GM23338 (cell line): ENCODE data around the gene LPP. TPM values are rescaled to one million over a fixed set of nuclear protein-coding genes. Genes with fewer than 3 reads are reported as not detected.

Source experiments
- ATAC-seq: fragments of 200-7000 bp; cut with Tn5 transposase; 3 replicates; pipeline ENCODE4 v1.9.1; 2020
- DNase-seq: peaks from one replicate; pipeline ENCODE4 v3.0.0-alpha.2; 2015; ENCODE audit warnings: low spot score
- H2AFZ ChIP-seq: fragments of 200-600 bp; sonication (generic); 2 replicates; pipeline ENCODE4 v1.8.0; 2016; ENCODE audit warnings: antibody characterized with exemption, mild to moderate bottlenecking, moderate library complexity
- H3F3A ChIP-seq: fragments of 200-600 bp; sonication (generic); replicated peaks from 2 replicates; pipeline ENCODE4 v1.8.0; 2017; ENCODE audit warnings: antibody characterized with exemption, mixed run types, low read depth
- H3K27ac ChIP-seq: fragments of 200-600 bp; sonication (generic); 2 replicates; pipeline ENCODE4 v1.6.1; 2016; ENCODE audit warnings: low read depth
- H3K27me3 ChIP-seq: fragments of 200-600 bp; sonication (generic); 2 replicates; pipeline ENCODE4 v1.8.0; 2016; ENCODE audit warnings: mild to moderate bottlenecking, mixed run types, moderate library complexity; ENCODE audit not compliant: insufficient read depth
- H3K36me3 ChIP-seq: fragments of 200-600 bp; sonication (generic); 2 replicates; pipeline ENCODE4 v1.8.0; 2016; ENCODE audit warnings: mild to moderate bottlenecking; ENCODE audit not compliant: insufficient read depth
- H3K4me1 ChIP-seq: fragments of 200-600 bp; sonication (generic); 2 replicates; pipeline ENCODE4 v1.8.0; 2016; ENCODE audit warnings: mild to moderate bottlenecking, moderate library complexity; ENCODE audit not compliant: insufficient read depth
- H3K4me2 ChIP-seq: fragments of 200-600 bp; sonication (generic); 2 replicates; pipeline ENCODE4 v1.7.1; 2017; ENCODE audit warnings: mixed run types
- H3K4me3 ChIP-seq: fragments of 200-600 bp; sonication (generic); 2 replicates; pipeline ENCODE4 v1.6.1; 2016; ENCODE audit warnings: mixed run types
- H3K79me2 ChIP-seq: fragments of 200-600 bp; sonication (generic); replicated peaks from 2 replicates; pipeline ENCODE4 v1.8.0; 2017; ENCODE audit warnings: mild to moderate bottlenecking; ENCODE audit not compliant: insufficient read depth
- H3K9me2 ChIP-seq: fragments of 200-600 bp; sonication (generic); 2 replicates; pipeline ENCODE4 v1.8.0; 2017; ENCODE audit not compliant: insufficient read depth
- H4K20me1 ChIP-seq: fragments of 200-600 bp; sonication (generic); replicated peaks from 2 replicates; pipeline ENCODE4 v1.8.0; 2017; ENCODE audit warnings: mild to moderate bottlenecking; ENCODE audit not compliant: insufficient read depth
- H3K27ac Mint-ChIP-seq: 2 replicates; pipeline ENCODE4 v1.8.0; 2020; ENCODE audit warnings: inconsistent platforms, mild to moderate bottlenecking, moderate library complexity, mixed read lengths
- H3K27me3 Mint-ChIP-seq: 3 replicates; pipeline ENCODE4 v1.8.0; 2022; ENCODE audit warnings: low read depth, mild to moderate bottlenecking, moderate library complexity, mixed read lengths, inconsistent platforms; ENCODE audit not compliant: insufficient read depth, poor library complexity
- H3K36me3 Mint-ChIP-seq: 3 replicates; pipeline ENCODE4 v1.8.0; 2021; ENCODE audit warnings: low read depth, mild to moderate bottlenecking, inconsistent platforms, moderate library complexity, mixed read lengths
- H3K4me1 Mint-ChIP-seq: 3 replicates; pipeline ENCODE4 v1.8.0; 2020; ENCODE audit warnings: mild to moderate bottlenecking, inconsistent platforms, mixed read lengths
- H3K4me3 Mint-ChIP-seq: 3 replicates; pipeline ENCODE4 v1.8.0; 2021; ENCODE audit warnings: moderate library complexity, mild to moderate bottlenecking, inconsistent platforms, mixed read lengths
- H3K9me3 Mint-ChIP-seq: 3 replicates; pipeline ENCODE4 v1.8.0; 2020; ENCODE audit warnings: moderate library complexity, mild to moderate bottlenecking, inconsistent platforms, mixed read lengths
- CREB1 ChIP-seq: fragments of 250-450 bp; sonication (Bioruptor Pico); IDR thresholded peaks from 2 replicates; pipeline ENCODE4 v1.5.0; 2020; ENCODE audit warnings: low read depth, mild to moderate bottlenecking, moderate library complexity
- EZH2 ChIP-seq: fragments of 200-600 bp; sonication (generic); IDR thresholded peaks from one replicate; pipeline ENCODE4 v1.8.0; 2017; ENCODE audit warnings: antibody characterized with exemption, mild to moderate bottlenecking, low read depth; ENCODE audit not compliant: unreplicated experiment
- EZH2phosphoT487 ChIP-seq: fragments of 200-600 bp; sonication (generic); IDR thresholded peaks from one replicate; pipeline ENCODE4 v1.8.1; 2018; ENCODE audit warnings: antibody characterized with exemption; ENCODE audit not compliant: unreplicated experiment
- JUNB ChIP-seq: IDR thresholded peaks from one replicate; pipeline ENCODE4 v1.6.1; 2016; ENCODE audit warnings: antibody characterized with exemption; ENCODE audit not compliant: unreplicated experiment
- NANOG ChIP-seq: IDR thresholded peaks from 2 replicates; pipeline ENCODE4 v1.6.1; 2016; ENCODE audit warnings: antibody characterized with exemption, borderline replicate concordance
- POLR2AphosphoS5 ChIP-seq: IDR thresholded peaks from 2 replicates; pipeline ENCODE4 v1.6.1; 2016; ENCODE audit warnings: antibody characterized with exemption, low read depth
- STAT1 ChIP-seq: IDR thresholded peaks from one replicate; pipeline ENCODE4 v1.6.1; 2016; ENCODE audit warnings: antibody characterized with exemption; ENCODE audit not compliant: unreplicated experiment
- ZNF114 ChIP-seq: fragments of 250-450 bp; sonication (Bioruptor Pico); IDR thresholded peaks from 2 replicates; pipeline ENCODE4 v1.5.0; 2020; ENCODE audit warnings: mild to moderate bottlenecking, moderate library complexity
- ZNF331 ChIP-seq: fragments of 250-450 bp; sonication (Bioruptor Pico); IDR thresholded peaks from 2 replicates; pipeline ENCODE4 v1.5.0; 2020; ENCODE audit warnings: low read depth, mild to moderate bottlenecking, moderate library complexity
- polyA plus RNA-seq: library from polyadenylated mRNA; unstranded; fragments of >200 nt; fragmentation: Nextera tagmentation; extraction: Ambion mirVana; gene quantifications from 2 replicates; pipeline ENCODE4 v1.2.1, GENCODE V29; 2016
- total RNA-seq: library from RNA; depleted of rRNA; stranded (reverse); fragments of >200 nt; shearing (Covaris generic); gene quantifications from 2 replicates; pipeline ENCODE4 v1.2.3, GENCODE V29; 2014
- TF ChIP-seq, protein P1 (sequence below): IDR thresholded peaks from 2 replicates; pipeline ENCODE4 v1.6.1; 2016; ENCODE audit warnings: antibody characterized with exemption
- TF ChIP-seq, protein P2 (sequence below): IDR thresholded peaks from one replicate; pipeline ENCODE4 v1.6.1; 2018; ENCODE audit warnings: antibody characterized with exemption; ENCODE audit not compliant: unreplicated experiment
- TF ChIP-seq, protein P3 (sequence below): fragments of 250-450 bp; sonication (Bioruptor Pico); IDR thresholded peaks from 2 replicates; pipeline ENCODE4 v1.5.0; 2020; ENCODE audit warnings: mild to moderate bottlenecking, moderate library complexity
- TF ChIP-seq, protein P4 (sequence below), 2 experiments: fragments of 200-600 bp in 1 of 2; sonication (generic) in 1 of 2; conservative IDR thresholded peaks; 2 replicates each; pipeline versions ENCODE4 v1.5.1 to v1.6.1; 2016 to 2017; ENCODE audit warnings: antibody characterized with exemption in 2 of 2, low read depth in 2 of 2, mild to moderate bottlenecking in 2 of 2, moderate library complexity in 1 of 2

LPP gene
- total and polyA plus RNA-seq, 2 experiments from 2014 or later = 23.0 to 35.2 TPM

DNA sequence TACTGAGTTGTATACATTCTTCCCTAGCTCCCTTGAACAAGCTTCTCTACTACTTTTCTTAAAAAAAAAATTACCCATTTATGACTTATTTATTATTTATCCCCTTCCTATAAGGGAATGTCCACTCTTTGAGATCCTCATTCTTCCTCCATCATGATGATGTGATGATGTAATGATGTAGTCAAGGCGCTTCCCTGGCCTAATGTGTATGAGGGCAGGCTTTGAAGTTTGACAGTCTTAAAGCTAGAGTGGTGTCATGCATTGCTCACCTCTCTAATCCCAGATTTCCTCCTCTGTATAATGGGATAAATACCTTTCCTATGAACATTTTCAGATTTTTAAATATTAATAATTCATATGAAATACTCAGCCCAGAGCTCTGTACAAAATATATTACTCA, 531.8 kb downstream of the LPP start:
- Histone ChIP-seq H3K4me2 (no peak overlapping the region), H3K27me3 (no peaks in the 10 kb centered on the region), H3K79me2 (no peaks in the 10 kb centered on the region), H3K9me2 (no peaks in the 10 kb centered on the region), H4K20me1 (no peaks in the 10 kb centered on the region), H3K4me3 (no peak overlapping the region), H3K27ac (no peak overlapping the region), H3K4me1 (no peaks in the 10 kb centered on the region), H2AFZ (no peak overlapping the region), H3F3A (no peaks in the 10 kb centered on the region), H3K36me3 (no peaks in the 10 kb centered on the region)
- Mint-ChIP-seq H3K27ac (no peak overlapping the region), H3K9me3 (no peaks in the 10 kb centered on the region), H3K36me3 (no peaks in the 10 kb centered on the region), H3K4me1 (peaks cover 9% of the 10 kb centered on the region), H3K4me3 (no peak overlapping the region), H3K27me3 (peaks cover 3% of the 10 kb centered on the region)
- no peak for ATAC-seq
- no peak for TF ChIP-seq ZNF114
- TF ChIP-seq, protein P1, sequence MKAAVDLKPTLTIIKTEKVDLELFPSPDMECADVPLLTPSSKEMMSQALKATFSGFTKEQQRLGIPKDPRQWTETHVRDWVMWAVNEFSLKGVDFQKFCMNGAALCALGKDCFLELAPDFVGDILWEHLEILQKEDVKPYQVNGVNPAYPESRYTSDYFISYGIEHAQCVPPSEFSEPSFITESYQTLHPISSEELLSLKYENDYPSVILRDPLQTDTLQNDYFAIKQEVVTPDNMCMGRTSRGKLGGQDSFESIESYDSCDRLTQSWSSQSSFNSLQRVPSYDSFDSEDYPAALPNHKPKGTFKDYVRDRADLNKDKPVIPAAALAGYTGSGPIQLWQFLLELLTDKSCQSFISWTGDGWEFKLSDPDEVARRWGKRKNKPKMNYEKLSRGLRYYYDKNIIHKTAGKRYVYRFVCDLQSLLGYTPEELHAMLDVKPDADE = no peak
- no peak for TF ChIP-seq POLR2AphosphoS5
- TF ChIP-seq, protein P2, sequence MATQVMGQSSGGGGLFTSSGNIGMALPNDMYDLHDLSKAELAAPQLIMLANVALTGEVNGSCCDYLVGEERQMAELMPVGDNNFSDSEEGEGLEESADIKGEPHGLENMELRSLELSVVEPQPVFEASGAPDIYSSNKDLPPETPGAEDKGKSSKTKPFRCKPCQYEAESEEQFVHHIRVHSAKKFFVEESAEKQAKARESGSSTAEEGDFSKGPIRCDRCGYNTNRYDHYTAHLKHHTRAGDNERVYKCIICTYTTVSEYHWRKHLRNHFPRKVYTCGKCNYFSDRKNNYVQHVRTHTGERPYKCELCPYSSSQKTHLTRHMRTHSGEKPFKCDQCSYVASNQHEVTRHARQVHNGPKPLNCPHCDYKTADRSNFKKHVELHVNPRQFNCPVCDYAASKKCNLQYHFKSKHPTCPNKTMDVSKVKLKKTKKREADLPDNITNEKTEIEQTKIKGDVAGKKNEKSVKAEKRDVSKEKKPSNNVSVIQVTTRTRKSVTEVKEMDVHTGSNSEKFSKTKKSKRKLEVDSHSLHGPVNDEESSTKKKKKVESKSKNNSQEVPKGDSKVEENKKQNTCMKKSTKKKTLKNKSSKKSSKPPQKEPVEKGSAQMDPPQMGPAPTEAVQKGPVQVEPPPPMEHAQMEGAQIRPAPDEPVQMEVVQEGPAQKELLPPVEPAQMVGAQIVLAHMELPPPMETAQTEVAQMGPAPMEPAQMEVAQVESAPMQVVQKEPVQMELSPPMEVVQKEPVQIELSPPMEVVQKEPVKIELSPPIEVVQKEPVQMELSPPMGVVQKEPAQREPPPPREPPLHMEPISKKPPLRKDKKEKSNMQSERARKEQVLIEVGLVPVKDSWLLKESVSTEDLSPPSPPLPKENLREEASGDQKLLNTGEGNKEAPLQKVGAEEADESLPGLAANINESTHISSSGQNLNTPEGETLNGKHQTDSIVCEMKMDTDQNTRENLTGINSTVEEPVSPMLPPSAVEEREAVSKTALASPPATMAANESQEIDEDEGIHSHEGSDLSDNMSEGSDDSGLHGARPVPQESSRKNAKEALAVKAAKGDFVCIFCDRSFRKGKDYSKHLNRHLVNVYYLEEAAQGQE = no peak
- TF ChIP-seq, protein P3, sequence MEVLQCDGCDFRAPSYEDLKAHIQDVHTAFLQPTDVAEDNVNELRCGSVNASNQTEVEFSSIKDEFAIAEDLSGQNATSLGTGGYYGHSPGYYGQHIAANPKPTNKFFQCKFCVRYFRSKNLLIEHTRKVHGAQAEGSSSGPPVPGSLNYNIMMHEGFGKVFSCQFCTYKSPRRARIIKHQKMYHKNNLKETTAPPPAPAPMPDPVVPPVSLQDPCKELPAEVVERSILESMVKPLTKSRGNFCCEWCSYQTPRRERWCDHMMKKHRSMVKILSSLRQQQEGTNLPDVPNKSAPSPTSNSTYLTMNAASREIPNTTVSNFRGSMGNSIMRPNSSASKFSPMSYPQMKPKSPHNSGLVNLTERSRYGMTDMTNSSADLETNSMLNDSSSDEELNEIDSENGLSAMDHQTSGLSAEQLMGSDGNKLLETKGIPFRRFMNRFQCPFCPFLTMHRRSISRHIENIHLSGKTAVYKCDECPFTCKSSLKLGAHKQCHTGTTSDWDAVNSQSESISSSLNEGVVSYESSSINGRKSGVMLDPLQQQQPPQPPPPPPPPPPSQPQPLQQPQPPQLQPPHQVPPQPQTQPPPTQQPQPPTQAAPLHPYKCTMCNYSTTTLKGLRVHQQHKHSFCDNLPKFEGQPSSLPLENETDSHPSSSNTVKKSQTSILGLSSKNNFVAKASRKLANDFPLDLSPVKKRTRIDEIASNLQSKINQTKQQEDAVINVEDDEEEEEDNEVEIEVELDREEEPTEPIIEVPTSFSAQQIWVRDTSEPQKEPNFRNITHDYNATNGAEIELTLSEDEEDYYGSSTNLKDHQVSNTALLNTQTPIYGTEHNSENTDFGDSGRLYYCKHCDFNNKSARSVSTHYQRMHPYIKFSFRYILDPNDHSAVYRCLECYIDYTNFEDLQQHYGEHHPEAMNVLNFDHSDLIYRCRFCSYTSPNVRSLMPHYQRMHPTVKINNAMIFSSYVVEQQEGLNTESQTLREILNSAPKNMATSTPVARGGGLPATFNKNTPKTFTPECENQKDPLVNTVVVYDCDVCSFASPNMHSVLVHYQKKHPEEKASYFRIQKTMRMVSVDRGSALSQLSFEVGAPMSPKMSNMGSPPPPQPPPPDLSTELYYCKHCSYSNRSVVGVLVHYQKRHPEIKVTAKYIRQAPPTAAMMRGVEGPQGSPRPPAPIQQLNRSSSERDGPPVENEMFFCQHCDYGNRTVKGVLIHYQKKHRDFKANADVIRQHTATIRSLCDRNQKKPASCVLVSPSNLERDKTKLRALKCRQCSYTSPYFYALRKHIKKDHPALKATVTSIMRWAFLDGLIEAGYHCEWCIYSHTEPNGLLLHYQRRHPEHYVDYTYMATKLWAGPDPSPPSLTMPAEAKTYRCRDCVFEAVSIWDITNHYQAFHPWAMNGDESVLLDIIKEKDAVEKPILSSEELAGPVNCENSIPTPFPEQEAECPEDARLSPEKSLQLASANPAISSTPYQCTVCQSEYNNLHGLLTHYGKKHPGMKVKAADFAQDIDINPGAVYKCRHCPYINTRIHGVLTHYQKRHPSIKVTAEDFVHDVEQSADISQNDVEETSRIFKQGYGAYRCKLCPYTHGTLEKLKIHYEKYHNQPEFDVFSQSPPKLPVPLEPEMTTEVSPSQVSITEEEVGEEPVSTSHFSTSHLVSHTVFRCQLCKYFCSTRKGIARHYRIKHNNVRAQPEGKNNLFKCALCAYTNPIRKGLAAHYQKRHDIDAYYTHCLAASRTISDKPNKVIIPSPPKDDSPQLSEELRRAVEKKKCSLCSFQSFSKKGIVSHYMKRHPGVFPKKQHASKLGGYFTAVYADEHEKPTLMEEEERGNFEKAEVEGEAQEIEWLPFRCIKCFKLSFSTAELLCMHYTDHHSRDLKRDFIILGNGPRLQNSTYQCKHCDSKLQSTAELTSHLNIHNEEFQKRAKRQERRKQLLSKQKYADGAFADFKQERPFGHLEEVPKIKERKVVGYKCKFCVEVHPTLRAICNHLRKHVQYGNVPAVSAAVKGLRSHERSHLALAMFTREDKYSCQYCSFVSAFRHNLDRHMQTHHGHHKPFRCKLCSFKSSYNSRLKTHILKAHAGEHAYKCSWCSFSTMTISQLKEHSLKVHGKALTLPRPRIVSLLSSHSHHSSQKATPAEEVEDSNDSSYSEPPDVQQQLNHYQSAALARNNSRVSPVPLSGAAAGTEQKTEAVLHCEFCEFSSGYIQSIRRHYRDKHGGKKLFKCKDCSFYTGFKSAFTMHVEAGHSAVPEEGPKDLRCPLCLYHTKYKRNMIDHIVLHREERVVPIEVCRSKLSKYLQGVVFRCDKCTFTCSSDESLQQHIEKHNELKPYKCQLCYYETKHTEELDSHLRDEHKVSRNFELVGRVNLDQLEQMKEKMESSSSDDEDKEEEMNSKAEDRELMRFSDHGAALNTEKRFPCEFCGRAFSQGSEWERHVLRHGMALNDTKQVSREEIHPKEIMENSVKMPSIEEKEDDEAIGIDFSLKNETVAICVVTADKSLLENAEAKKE (CRISPR knock-in tag) = no peak
- TF ChIP-seq, protein P4, sequence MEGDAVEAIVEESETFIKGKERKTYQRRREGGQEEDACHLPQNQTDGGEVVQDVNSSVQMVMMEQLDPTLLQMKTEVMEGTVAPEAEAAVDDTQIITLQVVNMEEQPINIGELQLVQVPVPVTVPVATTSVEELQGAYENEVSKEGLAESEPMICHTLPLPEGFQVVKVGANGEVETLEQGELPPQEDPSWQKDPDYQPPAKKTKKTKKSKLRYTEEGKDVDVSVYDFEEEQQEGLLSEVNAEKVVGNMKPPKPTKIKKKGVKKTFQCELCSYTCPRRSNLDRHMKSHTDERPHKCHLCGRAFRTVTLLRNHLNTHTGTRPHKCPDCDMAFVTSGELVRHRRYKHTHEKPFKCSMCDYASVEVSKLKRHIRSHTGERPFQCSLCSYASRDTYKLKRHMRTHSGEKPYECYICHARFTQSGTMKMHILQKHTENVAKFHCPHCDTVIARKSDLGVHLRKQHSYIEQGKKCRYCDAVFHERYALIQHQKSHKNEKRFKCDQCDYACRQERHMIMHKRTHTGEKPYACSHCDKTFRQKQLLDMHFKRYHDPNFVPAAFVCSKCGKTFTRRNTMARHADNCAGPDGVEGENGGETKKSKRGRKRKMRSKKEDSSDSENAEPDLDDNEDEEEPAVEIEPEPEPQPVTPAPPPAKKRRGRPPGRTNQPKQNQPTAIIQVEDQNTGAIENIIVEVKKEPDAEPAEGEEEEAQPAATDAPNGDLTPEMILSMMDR (conservative IDR thresholded peaks at IDR 0.05; ENCODE audit: low read depth in 2 of 2) = no peak
- no peak for TF ChIP-seq EZH2
- no peak for TF ChIP-seq ZNF331 (CRISPR knock-in tag)
- no peak for TF ChIP-seq EZH2phosphoT487
- no peak for TF ChIP-seq CREB1 (CRISPR knock-in tag)
- no peak for TF ChIP-seq NANOG
- no peak for TF ChIP-seq JUNB
- TF ChIP-seq STAT1 = no peak
- DNase-seq = no peak
